Testis (tissue), 2 donors: ENCODE measurements around the gene SLC4A9.

Experiments used
- CTCF ChIP-seq, 3 experiments: fragments of 450-650 bp in 2 of 3; fragments of 200-600 bp in 1 of 3; sonication (generic) in 1 of 3; IDR thresholded peaks; one replicate each; pipeline ENCODE4 v1.5.1; 2016 to 2019; ENCODE audit warnings: antibody characterized with exemption in 3 of 3, mild to moderate bottlenecking in 2 of 3, moderate library complexity in 1 of 3
- POLR2A ChIP-seq: fragments of 450-650 bp; IDR thresholded peaks from one replicate; pipeline ENCODE4 v1.6.1; 2017; ENCODE audit warnings: antibody characterized with exemption, mild to moderate bottlenecking, moderate library complexity

GRCh38 chr5:140383300-140383699 is 23.3 kb downstream of the SLC4A9 start:
- no peak for TF ChIP-seq CTCF (IDR thresholded peaks at IDR 0.05)
- TF ChIP-seq POLR2A = no peak
